GM18870 (cell line): Measurements from ENCODE around the gene GAB3.
"Not testable (repeated sequence)": the region's sequence is repeated elsewhere in the genome, so short reads cannot be mapped to it uniquely, and the experiment has no call there.

Source experiments
- ATAC-seq: cut with Tn5 transposase; IDR thresholded peaks from one replicate; pipeline ENCODE4 v1.9.1; 2021; ENCODE audit warnings: moderate library complexity; ENCODE audit not compliant: unreplicated experiment

The GAB3 gene

GRCh38 chrX:154724993-154725756, 25.7 kb downstream of the GAB3 start:
- ATAC-seq: no peak

- ATAC-seq: no peak
Measured at GRCh38 chrX:154721155-154721554, 29.7 kb downstream of the GAB3 start.

- no peak for ATAC-seq
Measured at GRCh38 chrX:154720067-154720466, 30.8 kb downstream of the GAB3 start.

- ATAC-seq: no peak
Measured at GRCh38 chrX:154719132-154719675, 31.7 kb downstream of the GAB3 start.

GRCh38 chrX:154718616-154719015, 32.3 kb downstream of the GAB3 start:
- no peak for ATAC-seq

- ATAC-seq: no peak
Measured at GRCh38 chrX:154717824-154718223, 33.1 kb downstream of the GAB3 start.

GRCh38 chrX:154715825-154716224, 35.1 kb downstream of the GAB3 start:
- no peak for ATAC-seq

GRCh38 chrX:154714925-154715324, 36.0 kb downstream of the GAB3 start:
- ATAC-seq: no peak

GRCh38 chrX:154712781-154713740, 37.8 kb downstream of the GAB3 start:
- ATAC-seq: peak; percentile 79

GRCh38 chrX:154711264-154711663, 39.6 kb downstream of the GAB3 start:
- no peak for ATAC-seq

GRCh38 chrX:154710309-154710708, 40.6 kb downstream of the GAB3 start:
- ATAC-seq: no peak

GRCh38 chrX:154698630-154699248, 52.1 kb downstream of the GAB3 start:
- no peak for ATAC-seq

- ATAC-seq: no peak
Measured at GRCh38 chrX:154696676-154697045, 54.2 kb downstream of the GAB3 start.

GRCh38 chrX:154695911-154696675, 54.8 kb downstream of the GAB3 start:
- ATAC-seq: no peak

- no peak for ATAC-seq
Measured at GRCh38 chrX:154693394-154693793, 57.5 kb downstream of the GAB3 start.

GRCh38 chrX:154690438-154690837, 60.4 kb downstream of the GAB3 start:
- ATAC-seq: not testable (repeated sequence)

- ATAC-seq: not testable (repeated sequence)
Measured at GRCh38 chrX:154672084-154672483, 78.8 kb downstream of the GAB3 start.

GRCh38 chrX:154670848-154671247, 80.0 kb downstream of the GAB3 start:
- ATAC-seq: not testable (repeated sequence)

GRCh38 chrX:154661899-154662298, 89.0 kb downstream of the GAB3 start:
- ATAC-seq: no peak

- no peak for ATAC-seq
Measured at GRCh38 chrX:154661170-154661569, 89.7 kb downstream of the GAB3 start.
